Ovary (tissue), 9 donors: Measurements from ENCODE around the gene ALCAM. TPM values are rescaled to one million over a fixed set of nuclear protein-coding genes. Genes with fewer than 3 reads are reported as not detected.

Source experiments
- DNase-seq, 5 donors: peaks; one replicate each; pipeline ENCODE4 v3.0.0-alpha.2; 2019 to 2020
- H3K27ac ChIP-seq, 2 donors: fragments of 200-600 bp; one replicate each; pipeline versions ENCODE4 v1.5.1 to v1.8.0; 2019 to 2022
- H3K27me3 ChIP-seq: fragments of 200-600 bp; one replicate; pipeline ENCODE4 v1.8.0; 2022
- H3K36me3 ChIP-seq: fragments of 200-600 bp; sonication (generic); one replicate; pipeline ENCODE4 v1.5.1; 2019
- H3K4me1 ChIP-seq: one replicate; pipeline ENCODE4 v1.8.1; 2013; ENCODE audit warnings: mild to moderate bottlenecking, moderate library complexity; ENCODE audit not compliant: insufficient read depth
- H3K4me3 ChIP-seq: fragments of 200-600 bp; sonication (generic); one replicate; pipeline ENCODE4 v1.5.1; 2017
- H3K9me3 ChIP-seq, 2 donors: fragments of 200-600 bp in 1 of 2; sonication (generic) in 1 of 2; one replicate each; pipeline versions ENCODE4 v1.5.1 to v1.8.1; 2013 to 2019; ENCODE audit warnings: mild to moderate bottlenecking in 1 of 2, moderate library complexity in 1 of 2
- EP300 ChIP-seq: sonication (generic); formaldehyde crosslinking; IDR thresholded peaks from one replicate; pipeline ENCODE4 v1.6.1; 2017; ENCODE audit warnings: antibody characterized with exemption
- POLR2A ChIP-seq: fragments of 450-650 bp; IDR thresholded peaks from one replicate; pipeline ENCODE4 v1.6.1; 2017; ENCODE audit warnings: antibody characterized with exemption, mild to moderate bottlenecking, moderate library complexity
- WGBS, 3 donors: extraction: QIAGEN DNeasy Blood & Tissue Kit in 1 of 3; methylation state at CpG; one replicate each; pipeline versions ENCODE4 v1.1.5 to v1.1.7; 2013 to 2017; 5-methylcytosine and 5-hydroxymethylcytosine counted together
- intact Hi-C, 4 donors: fragments of 100-400 bp; cut with DNase I; formaldehyde crosslinking; loops; one replicate each; pipeline versions ENCODE4 v1.11.0 to v1.15.1; 2022 to 2023
- polyA plus RNA-seq, 2 donors: library from polyadenylated mRNA; stranded (reverse); fragments of 200-250 nt in 1 of 2; fragments of 350-450 nt in 1 of 2; fragmentation: Illumina TruSeq in 1 of 2; extraction: RNeasy Lipid Tissue Mini Kit (QIAGEN cat#74804) in 1 of 2; gene quantifications; one replicate each; pipeline ENCODE4 v1.2.3, GENCODE V29; 2013 to 2014
- total RNA-seq, 7 donors: library from RNA; depleted of rRNA in 2 of 7; stranded (reverse); fragments of >200 nt in 2 of 7; fragmentation: NEBNext Ultra II Directional in 3 of 7; extraction: Animal tissue kit (Norgen Biotek cat#: 25700) in 3 of 7; gene quantifications; one replicate each; pipeline versions ENCODE4 v1.1.0 to v1.2.4, GENCODE V29; 2016 to 2023
- TF ChIP-seq, protein P1 (sequence below), 3 donors: fragments of 450-650 bp in 2 of 3; fragments of 200-600 bp in 1 of 3; IDR thresholded peaks; one replicate each; pipeline versions ENCODE4 v1.5.1 to v1.8.0; 2016 to 2022; ENCODE audit warnings: antibody characterized with exemption in 3 of 3, mild to moderate bottlenecking in 1 of 3
- donor health status: DM: no; HTN: no; CAD: no; lungs with moderate emphysema.
- donor health status: DM: no; HTN: no; CAD: no.
- donor health status: Bipolar disorder and iron deficiency.
- donor health status: DM: yes; HTN: yes; CAD: no.
- donor health status: DM: no; HTN: no; CAD: no.
- donor health status: DM: yes; HTN: yes; CAD: no.

Gene ALCAM
- total and polyA plus RNA-seq, 9 donors, result 25.0 to 279 (median 52.1) TPM

DNA sequence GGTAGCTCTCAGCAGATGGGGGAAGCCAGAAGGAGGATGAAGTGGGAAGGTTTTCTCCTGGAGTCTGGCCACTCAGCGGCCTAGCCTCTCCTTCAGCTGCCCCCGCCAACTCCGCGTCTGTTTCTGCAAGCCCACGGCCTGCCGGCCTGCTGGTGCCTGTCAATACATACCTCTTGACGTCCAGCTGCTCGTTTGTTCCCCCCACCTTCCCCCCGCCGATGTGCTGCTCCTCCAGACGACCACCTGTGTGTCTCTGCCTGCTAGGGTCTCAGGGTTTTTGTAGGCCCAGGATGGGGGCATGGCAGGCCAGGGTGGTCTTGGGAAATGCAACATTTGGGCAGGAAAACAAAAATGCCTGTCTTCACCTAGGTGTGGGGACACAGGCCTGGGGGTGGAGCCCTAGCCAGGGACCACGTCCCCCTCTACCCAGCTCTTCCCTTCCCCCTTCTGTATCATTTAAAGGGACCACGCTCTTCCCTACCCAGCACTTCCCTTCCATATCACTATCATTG is 137.8 kb downstream of the ALCAM start:
- H3K27ac ChIP-seq, result no peak overlapping the region
- DNase-seq, result no peak
- TF ChIP-seq, protein P1, sequence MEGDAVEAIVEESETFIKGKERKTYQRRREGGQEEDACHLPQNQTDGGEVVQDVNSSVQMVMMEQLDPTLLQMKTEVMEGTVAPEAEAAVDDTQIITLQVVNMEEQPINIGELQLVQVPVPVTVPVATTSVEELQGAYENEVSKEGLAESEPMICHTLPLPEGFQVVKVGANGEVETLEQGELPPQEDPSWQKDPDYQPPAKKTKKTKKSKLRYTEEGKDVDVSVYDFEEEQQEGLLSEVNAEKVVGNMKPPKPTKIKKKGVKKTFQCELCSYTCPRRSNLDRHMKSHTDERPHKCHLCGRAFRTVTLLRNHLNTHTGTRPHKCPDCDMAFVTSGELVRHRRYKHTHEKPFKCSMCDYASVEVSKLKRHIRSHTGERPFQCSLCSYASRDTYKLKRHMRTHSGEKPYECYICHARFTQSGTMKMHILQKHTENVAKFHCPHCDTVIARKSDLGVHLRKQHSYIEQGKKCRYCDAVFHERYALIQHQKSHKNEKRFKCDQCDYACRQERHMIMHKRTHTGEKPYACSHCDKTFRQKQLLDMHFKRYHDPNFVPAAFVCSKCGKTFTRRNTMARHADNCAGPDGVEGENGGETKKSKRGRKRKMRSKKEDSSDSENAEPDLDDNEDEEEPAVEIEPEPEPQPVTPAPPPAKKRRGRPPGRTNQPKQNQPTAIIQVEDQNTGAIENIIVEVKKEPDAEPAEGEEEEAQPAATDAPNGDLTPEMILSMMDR (IDR thresholded peaks at IDR 0.05), result no peak
- TF ChIP-seq EP300 (no peak), POLR2A (no peak)
- intact Hi-C loops, result no loop called here
- no peaks in the 10 kb centered on the region for H3K4me1 ChIP-seq
- H3K27me3 ChIP-seq, result no peaks in the 10 kb centered on the region
- no peak overlapping the region for H3K4me3 ChIP-seq
- WGBS, 3 donors, result 89 to 92% (median 90%) methylated on average over 13 of the region's 13 CpGs
- no peaks in the 10 kb centered on the region for H3K36me3 ChIP-seq
- no peaks in the 10 kb centered on the region for H3K9me3 ChIP-seq

- intact Hi-C loops, result no loop called here
- H3K27me3 ChIP-seq, result no peaks in the 10 kb centered on the region
- no peak overlapping the region for H3K4me3 ChIP-seq
- DNase-seq, result no peak
- H3K9me3 ChIP-seq, result no peaks in the 10 kb centered on the region
- H3K4me1 ChIP-seq, result no peaks in the 10 kb centered on the region
- H3K27ac ChIP-seq, result no peak overlapping the region
- WGBS, 3 donors, result 82 to 85% (median 84%) methylated on average over 5 of the region's 5 CpGs
- no peak for TF ChIP-seq EP300
- no peak for TF ChIP-seq POLR2A
- TF ChIP-seq, protein P1 (IDR thresholded peaks at IDR 0.05), result no peak
- H3K36me3 ChIP-seq, result no peaks in the 10 kb centered on the region
Measured at GRCh38 chr3:105505170-105505569, 138.5 kb downstream of the ALCAM start.

DNA sequence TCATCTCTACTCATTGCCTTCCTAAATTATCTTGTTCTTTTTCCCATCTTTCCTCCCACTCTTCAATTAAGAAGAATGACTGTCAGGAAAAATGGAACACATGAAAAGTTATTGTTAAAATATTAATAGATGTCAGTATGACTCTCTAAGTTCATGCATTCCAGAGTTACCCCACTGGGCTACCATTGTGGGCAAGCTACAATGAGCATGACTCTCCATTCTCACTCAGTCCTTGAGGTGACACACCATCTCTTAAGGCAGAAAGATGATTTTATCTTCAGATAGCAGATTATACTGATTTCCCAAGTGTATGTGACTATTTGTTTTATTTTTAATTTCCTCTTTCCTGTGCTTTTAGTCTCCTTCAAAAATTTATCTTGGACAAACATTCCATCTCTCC is 144.3 kb downstream of the ALCAM start:
- Histone ChIP-seq H3K4me1 (no peaks in the 10 kb centered on the region), H3K36me3 (no peaks in the 10 kb centered on the region), H3K27ac (no peak overlapping the region), H3K9me3 (no peaks in the 10 kb centered on the region), H3K4me3 (no peak overlapping the region), H3K27me3 (no peaks in the 10 kb centered on the region)
- intact Hi-C loops, result no loop called here
- DNase-seq, result no peak
- TF ChIP-seq POLR2A (no peak), EP300 (no peak)
- TF ChIP-seq, protein P1 (IDR thresholded peaks at IDR 0.05), result no peak

DNA sequence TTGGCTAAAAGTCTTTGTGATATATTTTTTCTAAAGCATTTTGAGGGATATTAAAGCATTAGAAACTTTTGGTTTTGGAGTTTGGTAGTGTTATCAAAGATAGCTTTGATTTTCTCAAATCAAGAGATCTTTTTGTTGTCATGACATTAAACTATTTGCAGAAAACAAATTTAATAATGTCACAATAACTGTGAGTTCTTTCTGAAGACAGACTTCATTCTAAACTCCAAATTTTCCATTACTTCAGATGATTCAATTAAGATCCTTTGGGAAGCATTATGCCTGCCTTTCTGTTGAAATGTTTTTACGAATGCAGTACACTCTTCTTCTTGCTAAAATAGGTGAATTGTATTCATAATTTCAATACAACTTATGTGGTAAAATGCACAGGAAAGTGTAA is 145.4 kb downstream of the ALCAM start:
- H3K4me3 ChIP-seq, result no peak overlapping the region
- intact Hi-C loops, result no loop called here
- no peak for DNase-seq
- no peak overlapping the region for H3K27ac ChIP-seq
- H3K4me1 ChIP-seq, result no peaks in the 10 kb centered on the region
- WGBS, 3 donors, result 84 to 89% (median 86%) methylated on average over 1 of the region's 1 CpG
- no peaks in the 10 kb centered on the region for H3K36me3 ChIP-seq
- TF ChIP-seq, protein P1 (IDR thresholded peaks at IDR 0.05), result no peak
- TF ChIP-seq POLR2A (no peak), EP300 (no peak)
- no peaks in the 10 kb centered on the region for H3K27me3 ChIP-seq
- no peaks in the 10 kb centered on the region for H3K9me3 ChIP-seq

DNA sequence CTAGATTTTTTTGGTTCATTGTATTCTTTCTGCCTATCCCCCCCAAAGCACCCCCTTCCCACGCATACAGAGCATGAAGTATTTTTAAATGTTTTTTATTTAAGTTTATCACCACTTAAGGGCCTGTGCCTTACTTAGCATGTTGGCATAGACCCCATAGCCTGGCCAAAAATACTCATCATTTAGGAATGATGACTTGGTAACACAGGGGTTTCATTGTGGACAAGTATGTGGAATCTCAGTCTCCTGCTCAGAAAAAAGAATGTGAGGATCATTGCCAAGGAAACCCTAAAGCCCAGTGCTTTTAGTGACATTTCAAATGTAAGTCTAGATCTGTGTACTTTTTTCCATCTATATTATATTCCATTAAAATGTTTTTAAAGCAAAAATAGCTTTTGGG is 146.3 kb downstream of the ALCAM start:
- Histone ChIP-seq H3K27me3 (no peaks in the 10 kb centered on the region), H3K9me3 (no peaks in the 10 kb centered on the region), H3K4me1 (no peaks in the 10 kb centered on the region), H3K27ac (no peak overlapping the region), H3K36me3 (no peaks in the 10 kb centered on the region), H3K4me3 (no peak overlapping the region)
- 78 to 90% (median 81%) methylated on average over 1 of the region's 1 CpG for WGBS, 3 donors
- intact Hi-C loops, result no loop called here
- no peak for TF ChIP-seq POLR2A
- no peak for TF ChIP-seq EP300
- TF ChIP-seq, protein P1 (IDR thresholded peaks at IDR 0.05), result no peak
- no peak for DNase-seq
